Left lung (tissue), 10 donors: Measurements from ENCODE around the gene FANCC. TPM values are rescaled to one million over a fixed set of nuclear protein-coding genes. Genes with fewer than 3 reads are reported as not detected.

ENCODE experiments used
- ATAC-seq: fragments of 200-7000 bp; cut with Tn5 transposase; one replicate; pipeline ENCODE4 v1.9.1; 2020; ENCODE audit warnings: moderate library complexity
- DNase-seq, 4 donors: peaks; one replicate each; pipeline ENCODE4 v3.0.0-alpha.2; 2013 to 2020
- H3K27ac ChIP-seq, 2 donors: fragments of 200-600 bp; sonication (generic) in 1 of 2; one replicate each; pipeline versions ENCODE4 v1.5.0 to v1.8.0; 2020 to 2021
- H3K27me3 ChIP-seq, 2 donors: fragments of 200-600 bp; sonication (generic) in 1 of 2; one replicate each; pipeline versions ENCODE4 v1.5.0 to v1.8.0; 2020 to 2021
- H3K36me3 ChIP-seq, 2 donors: fragments of 200-600 bp; sonication (generic) in 1 of 2; one replicate each; pipeline versions ENCODE4 v1.5.0 to v1.8.0; 2020 to 2021
- H3K4me1 ChIP-seq, 2 donors: fragments of 200-600 bp; one replicate each; pipeline ENCODE4 v1.8.0; 2021
- H3K4me3 ChIP-seq, 2 donors: fragments of 200-600 bp; sonication (generic) in 1 of 2; one replicate each; pipeline versions ENCODE4 v1.5.0 to v1.8.0; 2020 to 2021; ENCODE audit warnings: mild to moderate bottlenecking in 1 of 2
- H3K9me3 ChIP-seq, 2 donors: fragments of 200-600 bp; sonication (generic) in 1 of 2; one replicate each; pipeline versions ENCODE4 v1.5.0 to v1.8.0; 2020 to 2021
- intact Hi-C, 2 donors: fragments of 100-400 bp; cut with DNase I; formaldehyde crosslinking; loops; one replicate each; pipeline versions ENCODE4 v1.11.2 to v1.14.2; 2022
- polyA plus RNA-seq, 6 donors: library from polyadenylated mRNA; unstranded; fragments of 120-200 nt; gene quantifications; one replicate each; pipeline ENCODE4 v1.2.1, GENCODE V29; 2013; ENCODE audit not compliant: insufficient read length in 6 of 6
- total RNA-seq, 2 donors: library from RNA; stranded (reverse); fragmentation: NEBNext Ultra II Directional; extraction: Animal tissue kit (Norgen Biotek cat#: 25700); gene quantifications; one replicate each; pipeline ENCODE4 v1.2.1, GENCODE V29; 2021
- TF ChIP-seq, protein P1 (sequence below), 2 donors: fragments of 200-600 bp; sonication (generic) in 1 of 2; IDR thresholded peaks; one replicate each; pipeline versions ENCODE4 v1.5.0 to v1.8.0; 2021; ENCODE audit warnings: antibody characterized with exemption in 2 of 2
- donor health status: DM: no; HTN: yes; CAD: no.
- donor health status: DM: no; HTN: no; CAD: no.

The FANCC gene
- total and polyA plus RNA-seq, 8 donors = 11.5 to 27.4 (median 25.7) TPM

- intact Hi-C loops = no loop called here
- ATAC-seq (no peak), DNase-seq (no peak)
- no peak overlapping the region for H3K27ac ChIP-seq
- no peak overlapping the region for H3K4me3 ChIP-seq
- peaks cover 21 to 43% of the 10 kb centered on the region in 2 donors for H3K27me3 ChIP-seq
- H3K36me3 ChIP-seq = no peaks in the 10 kb centered on the region
- TF ChIP-seq, protein P1, sequence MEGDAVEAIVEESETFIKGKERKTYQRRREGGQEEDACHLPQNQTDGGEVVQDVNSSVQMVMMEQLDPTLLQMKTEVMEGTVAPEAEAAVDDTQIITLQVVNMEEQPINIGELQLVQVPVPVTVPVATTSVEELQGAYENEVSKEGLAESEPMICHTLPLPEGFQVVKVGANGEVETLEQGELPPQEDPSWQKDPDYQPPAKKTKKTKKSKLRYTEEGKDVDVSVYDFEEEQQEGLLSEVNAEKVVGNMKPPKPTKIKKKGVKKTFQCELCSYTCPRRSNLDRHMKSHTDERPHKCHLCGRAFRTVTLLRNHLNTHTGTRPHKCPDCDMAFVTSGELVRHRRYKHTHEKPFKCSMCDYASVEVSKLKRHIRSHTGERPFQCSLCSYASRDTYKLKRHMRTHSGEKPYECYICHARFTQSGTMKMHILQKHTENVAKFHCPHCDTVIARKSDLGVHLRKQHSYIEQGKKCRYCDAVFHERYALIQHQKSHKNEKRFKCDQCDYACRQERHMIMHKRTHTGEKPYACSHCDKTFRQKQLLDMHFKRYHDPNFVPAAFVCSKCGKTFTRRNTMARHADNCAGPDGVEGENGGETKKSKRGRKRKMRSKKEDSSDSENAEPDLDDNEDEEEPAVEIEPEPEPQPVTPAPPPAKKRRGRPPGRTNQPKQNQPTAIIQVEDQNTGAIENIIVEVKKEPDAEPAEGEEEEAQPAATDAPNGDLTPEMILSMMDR (IDR thresholded peaks at IDR 0.05) = no peak
- peaks cover 0 to 11% of the 10 kb centered on the region in 2 donors for H3K4me1 ChIP-seq
- H3K9me3 ChIP-seq = no peaks in the 10 kb centered on the region
These were observed 32.8 kb upstream of the FANCC start for GRCh38 chr9:95350266-95350665.

GRCh38 chr9:95349091-95350038 lies 31.9 kb upstream of the FANCC start:
- TF ChIP-seq, protein P1 (IDR thresholded peaks at IDR 0.05) = no peak
- H3K9me3 ChIP-seq = no peaks in the 10 kb centered on the region
- no peaks in the 10 kb centered on the region for H3K36me3 ChIP-seq
- H3K4me3 ChIP-seq = peak overlapping the region in 1 of 2 donors; percentile 5
- ATAC-seq = no peak
- no peak overlapping the region for H3K27ac ChIP-seq
- H3K27me3 ChIP-seq = peaks cover 21 to 43% of the 10 kb centered on the region in 2 donors
- intact Hi-C loops = no loop called here
- peak in 2 of 4 donors; percentile 21 to 32 for DNase-seq
- peaks cover 0 to 11% of the 10 kb centered on the region in 2 donors for H3K4me1 ChIP-seq

- Histone ChIP-seq H3K4me3 (no peak overlapping the region), H3K9me3 (no peaks in the 10 kb centered on the region), H3K4me1 (peaks cover 0 to 11% of the 10 kb centered on the region in 2 donors), H3K36me3 (no peaks in the 10 kb centered on the region), H3K27ac (no peak overlapping the region), H3K27me3 (peaks cover 21 to 40% of the 10 kb centered on the region in 2 donors)
- no peak for DNase-seq
- intact Hi-C loops = no loop called here
- TF ChIP-seq, protein P1 (IDR thresholded peaks at IDR 0.05) = no peak
- no peak for ATAC-seq
These were observed 28.5 kb upstream of the FANCC start for GRCh38 chr9:95346021-95346420.

DNA sequence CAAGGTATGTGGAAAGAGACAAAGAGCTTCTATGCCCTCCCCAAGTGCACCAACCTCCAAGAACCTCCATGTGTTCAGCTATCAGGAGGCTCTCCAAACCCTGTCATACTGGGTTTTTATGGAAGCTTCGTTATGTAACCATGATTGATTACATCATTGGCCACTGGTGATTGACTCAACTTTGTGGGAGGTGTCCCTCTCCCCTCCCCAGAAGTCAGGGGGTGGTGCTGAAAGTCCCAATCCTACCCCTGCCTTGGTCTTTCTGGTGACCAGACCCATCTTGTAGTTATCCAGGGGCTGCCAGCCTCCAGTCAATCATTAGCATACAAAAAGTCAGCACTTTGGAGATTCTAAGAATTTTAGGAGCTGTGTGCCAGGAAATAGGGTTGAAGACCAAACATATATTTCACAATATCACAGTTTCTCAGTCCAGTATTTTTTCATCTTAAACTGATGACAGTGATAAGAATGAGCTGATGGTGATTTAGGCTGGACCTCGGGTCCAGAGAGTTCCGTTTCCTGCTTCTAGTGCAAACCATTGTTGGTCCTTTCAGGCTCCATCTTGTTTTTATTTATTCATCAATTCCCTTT lies 27.3 kb upstream of the FANCC start:
- Histone ChIP-seq H3K27ac (no peak overlapping the region), H3K36me3 (no peaks in the 10 kb centered on the region), H3K4me1 (peaks cover 0 to 9% of the 10 kb centered on the region in 2 donors), H3K9me3 (no peaks in the 10 kb centered on the region), H3K27me3 (peaks cover 14 to 28% of the 10 kb centered on the region in 2 donors), H3K4me3 (no peak overlapping the region)
- intact Hi-C loops = no loop called here
- ATAC-seq = no peak
- DNase-seq = peak in 2 of 4 donors; percentile 61 to 70
- TF ChIP-seq, protein P1 (IDR thresholded peaks at IDR 0.05) = no peak

DNA sequence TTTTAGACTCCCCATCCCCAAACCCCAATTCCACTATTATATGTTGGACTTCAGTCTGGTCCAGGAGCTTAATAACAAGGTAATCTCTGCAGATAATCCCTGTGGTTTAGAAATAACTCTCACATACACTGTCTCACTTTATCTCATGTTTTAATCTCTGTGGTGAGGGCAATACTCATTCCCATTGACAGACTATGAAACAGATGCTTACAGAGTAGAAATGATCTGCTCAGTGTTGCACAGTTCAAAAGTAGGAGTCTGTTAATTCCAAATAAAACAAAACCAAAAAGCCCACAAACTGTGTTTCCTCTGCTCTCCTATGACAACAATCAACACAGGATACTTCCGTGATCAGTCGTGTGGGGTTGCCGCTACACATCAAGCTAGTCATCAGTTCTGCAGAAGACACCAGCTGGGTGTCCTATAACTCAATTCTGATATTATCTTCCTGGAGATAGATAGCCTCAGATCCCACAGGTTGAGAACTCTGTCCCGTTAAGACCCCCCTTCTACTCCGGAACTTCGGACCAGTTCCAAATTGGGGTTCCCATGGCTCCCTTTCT lies 26.3 kb upstream of the FANCC start:
- Histone ChIP-seq H3K27me3 (peaks cover 4 to 18% of the 10 kb centered on the region in 2 donors), H3K27ac (no peak overlapping the region), H3K9me3 (no peaks in the 10 kb centered on the region), H3K4me1 (no peaks in the 10 kb centered on the region), H3K4me3 (no peak overlapping the region), H3K36me3 (no peaks in the 10 kb centered on the region)
- intact Hi-C loops = no loop called here
- DNase-seq (no peak), ATAC-seq (no peak)
- TF ChIP-seq, protein P1 (IDR thresholded peaks at IDR 0.05) = no peak
